ENCODE results near the gene MPRIP.
"Not testable (repeated sequence)": the region's sequence is repeated elsewhere in the genome, so short reads cannot be mapped to it uniquely, and the experiment has no call there.

The MPRIP gene

GRCh38 chr17:17013828-17014747, 28.2 kb upstream of the MPRIP start:
- DNase-seq (ENCODE audit: low read depth); H3K4me3 ChIP-seq (ENCODE audit: low read depth, low read length): not testable (repeated sequence)

DNA sequence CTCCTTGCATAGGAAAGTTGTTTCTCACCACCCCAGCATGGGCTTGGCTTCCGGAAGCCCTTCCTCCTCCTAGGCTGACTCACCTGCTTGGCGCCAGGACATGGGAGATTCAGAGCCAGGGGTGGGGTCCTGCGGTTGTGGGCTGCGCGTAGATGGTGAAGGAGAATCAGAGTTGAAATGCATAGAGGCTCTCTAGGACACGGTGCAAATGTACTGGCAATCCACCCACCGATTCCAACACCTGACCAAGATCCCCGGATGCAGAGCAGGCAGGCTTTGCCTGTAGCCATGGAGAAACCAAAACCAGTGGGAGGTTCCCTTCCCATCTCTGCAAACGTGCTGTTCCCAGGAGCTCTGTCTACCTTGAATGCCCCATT, 27.5 kb upstream of the MPRIP start:
- not testable (repeated sequence) for DNase-seq (ENCODE audit: low read depth); H3K4me3 ChIP-seq (ENCODE audit: low read depth, low read length)

- DNase-seq (ENCODE audit: low read depth): no peak
- H3K4me3 ChIP-seq (ENCODE audit: low read depth, low read length): no peak overlapping the region
- TF ChIP-seq, protein P1, sequence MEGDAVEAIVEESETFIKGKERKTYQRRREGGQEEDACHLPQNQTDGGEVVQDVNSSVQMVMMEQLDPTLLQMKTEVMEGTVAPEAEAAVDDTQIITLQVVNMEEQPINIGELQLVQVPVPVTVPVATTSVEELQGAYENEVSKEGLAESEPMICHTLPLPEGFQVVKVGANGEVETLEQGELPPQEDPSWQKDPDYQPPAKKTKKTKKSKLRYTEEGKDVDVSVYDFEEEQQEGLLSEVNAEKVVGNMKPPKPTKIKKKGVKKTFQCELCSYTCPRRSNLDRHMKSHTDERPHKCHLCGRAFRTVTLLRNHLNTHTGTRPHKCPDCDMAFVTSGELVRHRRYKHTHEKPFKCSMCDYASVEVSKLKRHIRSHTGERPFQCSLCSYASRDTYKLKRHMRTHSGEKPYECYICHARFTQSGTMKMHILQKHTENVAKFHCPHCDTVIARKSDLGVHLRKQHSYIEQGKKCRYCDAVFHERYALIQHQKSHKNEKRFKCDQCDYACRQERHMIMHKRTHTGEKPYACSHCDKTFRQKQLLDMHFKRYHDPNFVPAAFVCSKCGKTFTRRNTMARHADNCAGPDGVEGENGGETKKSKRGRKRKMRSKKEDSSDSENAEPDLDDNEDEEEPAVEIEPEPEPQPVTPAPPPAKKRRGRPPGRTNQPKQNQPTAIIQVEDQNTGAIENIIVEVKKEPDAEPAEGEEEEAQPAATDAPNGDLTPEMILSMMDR (conservative IDR thresholded peaks at IDR 0.05; ENCODE audit: low read depth, low read length): no peak
Observed at GRCh38 chr17:17015230-17015629, 27.0 kb upstream of the MPRIP start.

DNA sequence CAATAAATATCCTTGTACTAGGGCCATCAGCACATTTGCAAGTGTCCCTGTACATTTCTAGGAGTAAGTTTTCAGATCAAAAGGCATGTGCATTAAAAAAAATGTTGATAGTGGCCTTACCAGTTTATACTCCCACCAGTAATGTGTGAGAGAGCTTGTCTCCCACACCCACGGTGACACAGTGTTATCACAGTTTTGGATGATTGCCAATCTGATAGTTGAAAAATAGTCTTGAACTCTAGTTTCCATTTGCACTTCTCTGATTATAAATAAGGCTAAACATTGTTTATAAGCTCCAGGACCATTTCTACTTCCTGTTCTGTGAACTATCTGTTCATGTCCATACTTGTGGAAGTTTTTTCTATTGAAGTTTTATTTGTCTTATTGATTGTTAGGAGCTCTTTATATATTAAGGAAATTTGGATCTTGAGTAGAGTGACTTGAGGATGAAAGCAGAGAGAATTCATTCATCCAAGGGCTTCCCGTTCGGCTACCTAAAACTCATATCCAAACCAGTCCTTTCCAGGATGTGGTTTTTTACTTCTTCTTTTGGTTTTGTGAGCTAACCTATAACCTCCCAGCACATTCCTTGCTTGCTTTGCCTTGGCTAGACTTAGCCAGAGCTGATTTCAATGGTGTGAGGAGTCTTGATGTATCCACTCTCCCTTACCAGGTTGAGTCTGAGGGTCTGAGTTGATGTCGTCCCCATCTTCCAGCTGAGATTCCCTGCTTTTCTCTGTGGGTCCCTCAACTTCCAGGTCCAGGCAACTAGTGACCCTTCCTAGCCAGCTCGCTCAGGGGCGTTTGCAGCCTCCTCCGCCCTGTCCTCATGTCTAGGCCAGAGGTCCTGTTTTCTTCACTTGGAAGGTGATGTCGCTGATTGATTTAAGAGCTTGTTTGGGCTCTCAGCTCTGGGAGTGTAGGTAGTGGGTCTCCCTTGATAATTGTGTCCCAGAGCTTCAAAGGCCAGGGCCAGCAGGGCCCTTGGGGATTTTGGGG, 25.8 kb upstream of the MPRIP start:
- DNase-seq (ENCODE audit: low read depth): not testable (repeated sequence)

DNA sequence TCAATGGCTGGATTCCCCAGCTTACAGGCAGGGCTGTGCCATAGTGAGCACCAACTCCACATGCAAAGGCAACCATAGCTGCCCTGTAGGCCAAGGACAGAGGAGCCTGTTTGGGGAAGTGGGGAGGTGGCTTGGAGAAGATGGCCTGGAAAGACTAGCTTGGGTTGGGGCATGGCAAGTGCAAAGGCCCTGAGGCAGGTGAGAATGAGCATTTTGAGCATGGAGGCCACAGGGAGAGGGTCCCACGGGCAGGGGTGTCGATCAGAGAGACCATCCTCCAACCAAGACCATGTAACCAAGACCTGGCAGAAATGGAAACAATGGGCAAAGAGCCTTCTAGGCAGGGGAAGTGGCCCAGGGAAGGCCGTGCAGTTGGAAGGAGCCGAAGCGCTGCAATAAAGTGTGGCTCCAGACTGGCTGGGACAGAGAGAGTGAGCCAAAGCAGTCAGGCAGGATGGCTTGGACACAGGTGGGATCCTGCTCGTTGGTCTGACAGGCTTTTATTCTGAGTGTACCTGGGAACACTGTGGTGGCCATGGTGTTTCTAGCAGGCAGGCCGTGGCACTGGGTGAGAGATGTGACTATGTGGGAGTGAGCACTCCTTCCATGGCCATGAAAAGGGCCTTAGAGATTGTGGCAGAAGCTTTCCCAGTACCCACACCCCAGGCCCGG, 24.8 kb upstream of the MPRIP start:
- no peak for DNase-seq (ENCODE audit: low read depth)
- TF ChIP-seq, protein P1 (conservative IDR thresholded peaks at IDR 0.05; ENCODE audit: low read depth, low read length): no peak
- no peak overlapping the region for H3K4me3 ChIP-seq (ENCODE audit: low read depth, low read length)

More for the DNA sequence above, 25.8 kb upstream of the MPRIP start:
- not testable (repeated sequence) for H3K4me3 ChIP-seq (ENCODE audit: low read depth, low read length)

DNA sequence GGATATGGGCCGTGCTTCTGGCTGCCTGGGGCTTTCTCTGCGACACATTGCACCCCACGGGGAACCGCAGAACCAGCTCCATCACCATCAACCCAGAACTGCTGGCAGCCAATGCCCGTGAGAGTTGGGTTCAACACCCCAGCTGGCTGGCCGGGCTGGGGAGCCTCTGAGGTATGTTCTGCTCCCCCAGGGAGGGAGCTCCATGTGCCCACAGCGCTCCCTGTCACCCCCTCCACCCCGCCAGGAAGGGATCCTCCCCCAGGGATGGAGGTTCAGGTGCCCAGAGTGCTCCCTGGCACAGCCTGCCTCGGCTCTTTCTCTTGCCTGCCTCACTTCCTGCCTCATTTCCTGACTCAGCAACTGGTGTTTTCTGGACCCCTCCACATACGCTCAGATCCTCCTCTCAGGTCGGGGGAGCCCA, 24.2 kb upstream of the MPRIP start:
- DNase-seq (ENCODE audit: low read depth): no peak
- TF ChIP-seq, protein P1 (conservative IDR thresholded peaks at IDR 0.05; ENCODE audit: low read depth, low read length): no peak
- no peak overlapping the region for H3K4me3 ChIP-seq (ENCODE audit: low read depth, low read length)

DNA sequence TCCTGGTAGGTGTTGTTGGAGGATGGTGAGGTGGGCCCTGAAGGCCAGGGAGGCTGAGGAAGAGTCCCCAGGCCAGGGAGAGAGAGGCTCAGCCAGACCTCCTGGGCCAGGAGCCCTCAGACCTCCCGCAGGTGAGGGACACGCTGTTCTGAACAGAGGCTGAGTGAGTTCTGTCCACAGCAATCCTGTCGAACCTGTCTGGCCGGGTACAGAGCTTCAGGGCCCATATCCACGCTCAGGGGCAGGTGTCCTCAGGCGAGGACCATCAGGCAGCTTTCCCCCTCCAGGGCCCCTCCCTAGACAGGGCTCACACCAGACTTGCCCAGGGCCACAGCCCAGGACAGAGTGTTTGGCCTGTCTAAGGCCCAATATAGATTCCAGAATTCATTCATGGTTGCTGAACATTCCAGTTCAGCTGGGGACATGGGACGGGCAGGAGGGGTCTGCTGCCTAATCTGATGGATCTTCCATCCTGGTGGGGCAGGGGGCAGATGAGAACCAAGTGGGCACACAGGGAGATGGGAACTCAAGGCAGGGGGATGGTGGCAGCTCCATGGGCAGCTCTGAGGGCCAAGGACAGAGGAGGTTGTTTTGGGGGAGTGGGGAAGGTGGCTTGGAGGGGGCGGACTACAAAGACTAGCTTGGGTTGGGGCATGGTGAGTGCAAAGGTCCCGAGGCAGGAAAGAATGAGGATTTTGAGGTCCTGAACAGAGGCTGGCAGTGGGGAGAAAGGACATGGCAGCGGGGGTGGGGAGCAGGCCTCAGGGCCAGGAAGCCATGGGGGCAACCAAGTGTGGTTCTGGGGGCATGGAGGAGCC, 23.4 kb upstream of the MPRIP start:
- no peak for DNase-seq (ENCODE audit: low read depth)
- TF ChIP-seq, protein P1 (conservative IDR thresholded peaks at IDR 0.05; ENCODE audit: low read depth, low read length): no peak

More for the DNA sequence above, 23.4 kb upstream of the MPRIP start:
- H3K4me3 ChIP-seq (ENCODE audit: low read depth, low read length): no peak overlapping the region

All from choroid plexus epithelial cell (primary cell).